NCI-H345 treated with DMSO at 0.1 percent for 48 hours (cell line): ENCODE measurements around the gene LATS2.
"Not testable (repeated sequence)": the region's sequence is repeated elsewhere in the genome, so short reads cannot be mapped to it uniquely, and the experiment has no call there.

Experiments
- DNase-seq: peaks from one replicate; lab custom pipeline; 2025; ENCODE audit not compliant: unreplicated experiment; lab: John Stamatoyannopoulos, UW

LATS2 gene

DNA sequence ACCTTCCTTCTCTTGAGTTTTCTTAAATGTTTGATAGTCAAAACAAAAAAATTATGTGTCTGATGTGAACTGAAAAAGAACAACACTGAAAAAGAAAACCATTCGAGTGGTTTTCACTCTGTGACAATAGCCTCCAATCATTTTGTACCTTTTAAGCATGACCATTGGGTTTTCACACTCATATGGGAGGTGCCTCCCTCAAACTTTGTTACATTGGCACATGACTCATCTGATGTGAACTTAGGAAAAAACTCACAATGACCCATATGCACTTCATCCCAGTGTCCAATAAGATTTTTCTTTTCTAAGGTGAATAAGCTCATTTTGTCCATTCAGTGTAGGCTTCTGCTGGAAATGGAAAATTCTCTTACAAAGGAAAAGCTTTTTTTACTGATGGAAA is 92.2 kb downstream of the LATS2 start:
- no peak for DNase-seq

DNA sequence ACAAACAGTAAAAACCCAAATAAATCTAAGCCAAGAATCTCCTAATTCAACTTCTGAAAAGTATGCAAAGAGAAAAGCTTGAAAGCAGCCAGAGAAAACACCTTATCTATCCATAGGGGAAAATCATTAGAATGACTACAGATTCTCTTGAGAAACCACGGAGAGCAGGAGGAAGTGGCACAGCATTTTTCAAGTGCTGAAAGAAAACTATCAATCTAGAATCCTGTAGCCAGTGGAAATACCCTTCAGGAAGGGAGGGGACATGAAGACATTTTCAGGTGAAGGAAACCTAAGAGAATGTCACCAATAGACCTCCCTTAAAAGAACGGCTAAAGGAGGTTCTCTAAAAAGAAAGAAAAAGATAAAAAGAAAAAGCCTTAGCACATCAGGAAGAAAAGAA is 92.6 kb downstream of the LATS2 start:
- DNase-seq = no peak

DNA sequence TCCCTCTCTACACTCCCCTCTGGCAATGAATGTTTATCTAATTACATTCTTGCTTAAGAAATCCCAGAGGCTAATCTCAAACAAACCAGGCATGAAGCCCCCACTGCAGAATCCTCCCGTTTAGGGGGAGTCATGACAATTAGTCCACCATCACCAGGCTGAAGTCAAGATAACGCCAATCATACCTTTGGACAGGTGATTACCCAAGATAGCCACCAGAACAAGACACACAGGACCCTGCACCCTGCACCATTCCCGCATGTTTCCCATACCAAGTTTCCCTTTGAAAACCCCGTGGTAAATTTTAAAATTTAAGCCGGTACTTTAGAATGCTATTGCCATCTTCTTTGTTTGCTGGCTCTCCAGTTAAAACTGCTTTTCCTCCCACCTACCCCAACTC is 94.0 kb downstream of the LATS2 start:
- no peak for DNase-seq

DNA sequence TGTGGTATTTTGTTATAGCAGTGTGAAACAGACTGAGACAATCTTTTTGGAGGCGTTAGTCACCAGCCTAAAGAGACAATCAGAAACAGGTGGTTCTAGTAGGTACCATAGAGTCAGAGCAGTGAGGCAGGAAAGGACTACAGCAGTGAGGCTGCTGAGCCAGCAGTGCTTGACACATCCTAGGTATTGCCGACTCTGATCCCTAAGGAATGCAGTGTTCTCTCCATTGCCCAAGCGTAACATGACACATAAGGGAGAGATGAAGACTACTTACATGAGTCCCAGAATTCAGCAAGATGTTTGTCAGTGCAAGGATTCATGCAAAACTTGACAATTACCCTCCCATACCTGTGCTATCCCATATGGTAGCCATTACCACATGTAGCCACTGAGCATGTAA is 96.5 kb downstream of the LATS2 start:
- DNase-seq = no peak

DNA sequence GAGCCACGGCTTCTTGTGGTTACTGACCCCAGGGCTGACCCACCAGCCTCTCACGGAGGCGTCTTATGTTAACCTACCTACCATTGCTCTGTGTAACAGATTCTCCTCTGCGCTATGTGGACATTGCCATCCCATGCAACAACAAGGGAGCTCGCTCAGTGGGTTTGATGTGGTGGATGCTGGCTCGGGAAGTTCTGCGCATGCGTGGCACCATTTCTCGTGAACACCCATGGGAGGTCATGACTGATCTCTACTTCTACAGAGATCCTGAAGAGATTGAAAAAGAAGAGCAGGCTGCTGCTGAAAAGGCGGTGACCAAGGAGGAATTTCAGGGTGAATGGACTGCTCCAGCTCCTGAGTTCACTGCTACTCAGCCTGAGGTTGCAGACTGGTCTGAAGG is 99.7 kb downstream of the LATS2 start:
- DNase-seq = not testable (repeated sequence)

DNA sequence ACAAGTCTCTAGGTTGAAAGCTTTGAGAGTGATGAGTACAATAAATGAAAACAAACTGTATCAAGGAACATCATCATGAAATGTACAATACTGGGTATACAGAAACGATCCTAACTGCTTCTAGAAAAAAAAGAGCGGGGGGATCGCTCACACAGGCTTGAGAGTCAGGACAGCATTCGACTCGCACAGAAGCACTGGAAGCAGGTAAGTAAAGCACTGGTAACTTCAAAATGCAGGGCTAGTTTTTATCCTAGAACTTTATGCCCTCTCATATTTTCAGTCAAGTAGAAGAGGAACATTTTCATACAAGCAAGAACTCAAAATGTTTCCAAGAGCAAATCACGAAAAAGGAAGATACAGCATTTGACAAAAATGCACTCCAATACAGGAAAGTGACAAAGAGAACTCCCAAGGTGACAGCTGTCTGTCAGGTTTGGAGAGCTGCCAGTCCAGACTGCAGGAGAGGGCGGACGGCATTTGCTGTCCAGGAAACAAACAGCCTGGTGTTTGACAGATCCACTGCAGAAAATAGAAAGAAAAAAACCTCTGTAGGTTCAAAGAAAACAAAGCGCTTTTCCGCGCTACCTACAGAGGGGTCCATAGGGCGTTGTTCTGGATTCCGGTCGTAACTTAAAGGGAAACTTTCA is 100.6 kb downstream of the LATS2 start:
- peak; percentile 10 for DNase-seq

DNA sequence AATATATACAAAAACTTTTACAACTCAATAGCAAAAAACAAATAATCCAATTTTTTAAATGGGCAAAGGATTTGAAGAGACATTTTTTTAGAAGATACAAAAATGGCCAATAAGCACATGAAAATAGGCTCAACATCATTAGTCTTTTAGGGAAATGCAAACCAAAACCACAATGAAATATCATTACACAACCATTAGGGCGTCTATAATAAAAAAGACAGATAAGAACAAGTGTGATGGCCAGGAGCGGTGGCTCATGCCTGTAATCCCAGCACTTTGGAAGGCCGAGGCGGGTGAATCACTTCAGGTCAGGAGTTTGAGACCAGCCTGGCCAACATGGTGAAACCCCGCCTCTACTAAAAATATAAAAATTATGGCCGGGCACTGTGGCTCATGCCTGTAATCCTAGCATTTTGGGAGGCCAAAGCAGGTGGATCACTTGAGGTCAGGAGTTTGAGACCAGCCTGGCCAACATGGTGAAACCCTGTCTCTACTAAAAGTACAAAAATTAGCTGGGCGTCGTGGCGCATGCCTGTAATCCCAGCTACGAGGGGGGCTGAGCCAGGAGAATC is 104.3 kb downstream of the LATS2 start:
- not testable (repeated sequence) for DNase-seq

- DNase-seq = no peak
Measured at GRCh38 chr13:20955496-20955895, 105.9 kb downstream of the LATS2 start.

DNA sequence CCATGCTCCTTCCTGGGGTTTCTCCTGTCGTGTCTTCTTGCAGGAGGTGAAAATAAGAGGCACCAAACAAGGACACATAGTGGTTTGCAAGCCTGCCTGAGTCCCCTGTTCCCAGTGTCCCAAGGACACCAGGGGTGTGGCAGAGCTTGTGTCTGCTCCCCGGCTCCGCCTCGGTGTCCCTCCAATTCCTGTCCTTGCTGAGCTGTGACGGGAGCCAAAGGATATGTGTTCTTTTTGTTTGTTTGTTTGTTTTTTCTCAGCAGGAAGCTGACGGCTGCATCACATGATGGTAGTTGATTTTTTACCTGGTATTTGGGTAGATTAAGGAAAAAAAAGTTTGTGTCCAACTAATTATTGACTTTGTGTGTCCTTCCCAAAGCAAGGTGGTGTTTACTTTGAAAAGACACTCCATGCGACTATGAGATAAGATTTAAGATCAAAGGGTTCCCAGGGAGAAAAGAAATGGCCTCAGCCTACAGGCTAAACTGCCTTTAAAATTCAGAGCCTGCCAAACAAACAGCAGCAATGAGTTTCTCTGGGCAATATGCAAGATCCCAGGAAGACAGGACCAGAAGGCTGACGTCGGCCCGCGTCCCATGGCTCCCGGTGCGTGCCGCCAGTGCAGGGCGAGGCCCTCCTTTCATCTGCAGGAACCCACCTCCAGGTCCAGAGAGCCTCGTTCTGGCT is 108.0 kb downstream of the LATS2 start:
- no peak for DNase-seq

DNA sequence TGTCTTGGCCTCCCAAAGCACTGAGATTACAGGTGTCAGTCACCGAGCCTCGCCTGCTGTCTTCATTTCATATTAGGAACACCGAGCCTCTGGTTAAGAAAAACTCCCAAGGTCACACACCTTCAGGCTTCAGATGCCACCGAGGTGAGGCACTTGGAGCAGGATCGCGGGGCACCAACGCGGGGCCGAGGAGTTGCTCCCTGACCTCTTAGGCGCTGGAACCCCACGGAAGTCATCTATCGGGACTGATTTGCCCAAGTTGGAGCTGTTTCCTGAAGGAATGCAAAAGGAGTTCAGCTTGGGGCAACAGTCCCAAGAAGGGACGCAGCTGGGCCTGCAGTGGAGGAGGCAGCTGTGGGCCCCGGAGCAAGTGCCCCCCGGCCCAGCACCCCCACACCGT is 108.5 kb downstream of the LATS2 start:
- DNase-seq = no peak

- not testable (repeated sequence) for DNase-seq
Measured at GRCh38 chr13:20948001-20948400, 113.4 kb downstream of the LATS2 start.

GRCh38 chr13:20945952-20946383 is 115.4 kb downstream of the LATS2 start:
- no peak for DNase-seq

DNA sequence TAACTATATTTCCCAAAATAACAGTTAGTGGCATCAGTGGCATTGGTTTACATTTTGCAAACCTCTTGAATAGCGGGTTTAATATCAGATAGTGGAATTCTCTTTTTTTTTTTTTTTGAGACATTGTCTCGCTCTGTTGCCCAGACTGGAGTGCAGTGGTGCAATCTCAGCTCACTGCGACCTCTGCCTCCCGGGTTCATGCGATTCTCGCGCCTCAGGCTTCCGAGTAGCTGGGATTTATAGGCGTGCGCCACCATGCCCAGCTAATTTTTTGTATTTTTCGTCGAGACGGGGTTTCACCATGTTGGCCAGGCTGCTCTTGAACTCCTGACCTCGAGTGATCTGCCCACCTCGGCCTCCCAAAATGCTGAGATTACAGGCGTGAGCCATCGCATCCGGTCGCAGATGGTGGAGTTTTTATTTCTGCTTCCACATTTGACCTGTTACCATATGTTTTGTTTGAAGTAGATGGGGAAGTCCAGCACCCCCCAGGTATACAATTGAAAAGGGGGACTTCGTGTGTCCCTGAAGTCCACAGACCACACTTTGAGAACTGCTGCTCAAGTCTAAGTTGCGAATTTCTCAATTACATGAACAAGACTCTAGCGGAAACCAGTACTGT is 118.3 kb downstream of the LATS2 start:
- DNase-seq = no peak

DNA sequence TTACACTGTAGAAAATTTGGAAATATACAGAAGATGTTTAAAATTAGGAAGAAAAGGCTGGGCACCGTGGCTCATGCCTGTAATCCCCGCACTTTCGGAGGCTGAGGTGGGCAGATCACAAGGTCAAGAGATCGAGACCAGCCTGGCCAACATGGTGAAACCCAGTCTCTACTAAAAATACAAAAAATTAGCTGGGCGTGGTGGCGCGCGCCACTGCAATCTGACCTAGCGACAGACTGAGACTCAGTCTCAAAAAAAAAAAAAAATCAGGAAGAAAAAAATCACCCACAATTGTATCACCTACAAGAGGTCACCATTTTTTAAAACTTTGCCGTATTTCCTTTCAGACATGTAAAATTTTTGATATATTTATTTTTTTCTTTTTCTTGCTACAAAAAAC is 120.9 kb downstream of the LATS2 start:
- DNase-seq = not testable (repeated sequence)

DNA sequence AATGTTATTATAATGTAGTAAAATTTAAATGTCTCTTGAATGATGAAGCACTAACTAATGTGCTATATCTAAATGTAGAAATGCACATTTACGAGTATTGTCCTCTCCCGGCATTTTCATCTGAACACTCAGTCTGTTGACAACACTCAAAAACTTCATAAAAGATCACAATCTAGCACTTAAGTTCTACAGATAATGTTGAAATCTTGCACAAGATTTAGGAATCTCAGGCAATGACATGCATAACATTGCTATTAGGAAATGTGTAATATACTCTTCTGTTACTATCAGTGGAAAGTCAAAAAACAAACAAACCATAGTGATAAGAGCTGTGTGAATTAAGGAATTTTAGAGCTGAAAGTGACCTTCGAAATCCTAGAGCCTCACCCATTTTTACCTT is 121.3 kb downstream of the LATS2 start:
- DNase-seq = no peak

- DNase-seq = no peak
Measured at GRCh38 chr13:20939662-20940061, 121.7 kb downstream of the LATS2 start.

DNA sequence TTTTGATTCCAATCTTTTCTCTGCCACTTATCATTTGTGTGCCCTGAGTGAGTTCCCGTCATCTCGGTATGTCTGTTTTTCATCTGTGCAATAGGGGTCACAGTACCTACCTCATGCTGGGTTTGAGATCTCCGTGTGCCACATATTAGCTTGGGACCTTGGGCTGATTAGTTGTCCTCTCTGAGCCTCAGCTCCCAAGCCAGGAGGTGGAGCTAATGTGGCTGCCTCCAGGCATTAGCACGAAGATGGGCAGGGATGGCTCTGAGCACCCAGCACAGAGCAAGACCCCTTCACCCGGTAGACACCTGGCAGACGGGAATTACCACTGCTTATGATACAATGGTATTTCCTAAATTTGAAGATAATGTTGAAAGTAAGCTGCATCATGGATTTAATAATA is 123.1 kb downstream of the LATS2 start:
- no peak for DNase-seq

DNA sequence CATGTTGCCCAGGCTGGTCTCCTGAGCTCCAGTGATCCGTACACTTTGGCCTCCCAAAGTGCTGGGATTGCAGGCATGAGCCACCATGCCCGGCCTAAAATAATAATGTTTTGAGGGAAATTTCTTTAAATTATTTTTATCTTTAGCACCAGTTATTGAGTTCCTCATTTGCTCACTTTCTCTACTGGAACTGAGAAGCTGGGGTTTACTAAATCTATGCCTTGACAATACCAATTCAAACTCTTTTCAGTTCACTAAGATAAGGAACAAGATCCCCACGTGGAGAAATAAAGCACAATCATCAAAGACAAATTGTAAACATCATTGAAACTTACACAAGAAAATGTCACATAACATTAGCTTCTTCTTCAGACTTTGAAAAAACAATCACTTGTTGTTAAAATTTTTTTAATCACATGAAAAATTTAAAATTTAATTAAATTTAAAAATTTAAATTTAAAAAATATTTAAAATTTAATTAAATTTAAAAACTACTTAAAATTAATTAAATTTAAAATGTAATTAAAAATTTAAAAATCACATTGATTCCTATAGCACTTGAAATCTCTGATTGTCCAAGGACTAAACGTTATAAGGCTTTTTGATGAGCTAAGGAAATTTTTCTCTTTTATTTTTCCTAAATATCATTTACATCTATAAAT is 133.7 kb downstream of the LATS2 start:
- no peak for DNase-seq

GRCh38 chr13:20925395-20925790 is 136.0 kb downstream of the LATS2 start:
- not testable (repeated sequence) for DNase-seq

GRCh38 chr13:20924758-20925394 is 136.5 kb downstream of the LATS2 start:
- peak; percentile 44 for DNase-seq

- no peak for DNase-seq
Measured at GRCh38 chr13:20923272-20923671, 138.1 kb downstream of the LATS2 start.
